Colonic mucosa (tissue), 4 donors: ENCODE measurements around the gene SLX4IP. TPM values are rescaled to one million over a fixed set of nuclear protein-coding genes. Genes with fewer than 3 reads are reported as not detected.

Experiments used
- DNase-seq: peaks from one replicate; pipeline ENCODE4 v3.0.0-alpha.2; 2020
- H3K27ac ChIP-seq: fragments of 200-600 bp; one replicate; pipeline ENCODE4 v1.8.0; 2021
- H3K27me3 ChIP-seq: fragments of 200-600 bp; one replicate; pipeline ENCODE4 v1.8.0; 2021
- H3K36me3 ChIP-seq: fragments of 200-600 bp; one replicate; pipeline ENCODE4 v1.8.0; 2021
- H3K4me1 ChIP-seq: fragments of 200-600 bp; one replicate; pipeline ENCODE4 v1.8.0; 2021; ENCODE audit warnings: mild to moderate bottlenecking
- H3K4me3 ChIP-seq: fragments of 200-600 bp; one replicate; pipeline ENCODE4 v1.8.0; 2021
- H3K9ac ChIP-seq, 2 donors: one replicate each; pipeline ENCODE4 v1.7.0; 2013; ENCODE audit warnings: control low read depth in 2 of 2, low read depth in 2 of 2, low read length in 2 of 2
- H3K9me3 ChIP-seq: fragments of 200-600 bp; one replicate; pipeline ENCODE4 v1.8.0; 2021
- CTCF ChIP-seq: fragments of 200-600 bp; IDR thresholded peaks from one replicate; pipeline ENCODE4 v1.8.0; 2022; ENCODE audit warnings: antibody characterized with exemption, mild to moderate bottlenecking
- intact Hi-C: fragments of 100-400 bp; cut with DNase I; formaldehyde crosslinking; loops from one replicate; pipeline ENCODE4 v1.14.1; 2022
- total RNA-seq, 2 donors: library from RNA; stranded (reverse); fragmentation: NEBNext Ultra II Directional in 1 of 2; extraction: Animal tissue kit (Norgen Biotek cat#: 25700) in 1 of 2; gene quantifications; one replicate each; pipeline ENCODE4 v1.2.1, GENCODE V29; 2021
- donor health status: healthy.
- donor health status: DM: no; HTN: no; CAD: no.
- donor health status: DM: no; HTN: no; CAD: no.

The SLX4IP gene
- total RNA-seq, 2 donors from 2014 or later = 5.0 to 8.8 TPM

DNA sequence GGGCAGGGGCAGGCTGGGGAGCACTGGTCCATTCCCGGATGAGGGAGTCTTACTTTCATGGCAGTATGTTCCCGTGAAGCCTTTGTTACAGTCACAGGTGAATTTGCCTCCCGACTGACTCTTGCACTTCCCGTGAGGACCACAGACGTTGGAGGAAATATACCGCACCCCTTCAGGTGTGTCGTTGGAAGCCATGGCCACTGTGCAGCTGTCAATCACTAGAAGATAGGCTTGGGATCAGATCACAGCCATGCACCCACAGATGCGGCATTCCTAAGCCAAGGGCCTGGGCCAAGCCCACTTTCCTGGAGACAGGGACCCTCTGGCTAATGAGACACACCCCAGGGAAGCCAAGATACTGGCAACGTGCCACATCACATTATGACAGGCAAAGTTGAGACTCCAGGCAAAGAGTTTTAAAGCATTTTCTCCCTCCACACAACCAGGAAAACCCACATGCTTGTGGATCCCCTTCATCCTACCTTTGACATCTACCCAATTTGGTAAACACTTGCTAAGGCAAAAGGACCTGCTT, 211.8 kb downstream of the SLX4IP start:
- DNase-seq = no peak
- peaks cover 30% of the 10 kb centered on the region for H3K36me3 ChIP-seq
- H3K9me3 ChIP-seq = no peaks in the 10 kb centered on the region
- no peaks in the 10 kb centered on the region for H3K27me3 ChIP-seq
- intact Hi-C loops = no loop called here
- no peak overlapping the region for H3K27ac ChIP-seq
- no peak overlapping the region for H3K9ac ChIP-seq
- no peak for TF ChIP-seq CTCF
- H3K4me1 ChIP-seq = no peaks in the 10 kb centered on the region
- no peak overlapping the region for H3K4me3 ChIP-seq

DNA sequence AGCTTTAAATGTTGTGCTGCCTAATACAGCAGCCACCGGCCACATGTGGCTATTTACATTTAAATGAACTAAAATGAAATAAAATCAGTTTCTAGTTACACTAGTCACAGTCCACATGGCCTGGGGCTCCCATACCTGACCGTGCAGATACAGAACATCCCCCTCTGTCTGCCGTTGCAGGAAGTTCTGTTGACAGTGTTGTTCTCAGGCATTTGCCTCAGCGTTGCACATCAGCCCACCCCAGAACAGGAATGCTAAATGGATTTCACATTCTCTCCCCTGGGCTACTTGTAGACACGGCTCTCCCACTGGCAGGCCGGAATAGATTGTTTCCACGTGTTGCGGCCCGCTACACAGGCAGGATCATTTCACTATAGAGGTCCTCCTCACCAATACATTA, 212.4 kb downstream of the SLX4IP start:
- intact Hi-C loops = no loop called here
- Histone ChIP-seq H3K27me3 (no peaks in the 10 kb centered on the region), H3K27ac (no peak overlapping the region), H3K4me1 (no peaks in the 10 kb centered on the region), H3K36me3 (peaks cover 26% of the 10 kb centered on the region), H3K9me3 (no peaks in the 10 kb centered on the region), H3K4me3 (no peak overlapping the region), H3K9ac (no peak overlapping the region)
- no peak for TF ChIP-seq CTCF
- DNase-seq = no peak

DNA sequence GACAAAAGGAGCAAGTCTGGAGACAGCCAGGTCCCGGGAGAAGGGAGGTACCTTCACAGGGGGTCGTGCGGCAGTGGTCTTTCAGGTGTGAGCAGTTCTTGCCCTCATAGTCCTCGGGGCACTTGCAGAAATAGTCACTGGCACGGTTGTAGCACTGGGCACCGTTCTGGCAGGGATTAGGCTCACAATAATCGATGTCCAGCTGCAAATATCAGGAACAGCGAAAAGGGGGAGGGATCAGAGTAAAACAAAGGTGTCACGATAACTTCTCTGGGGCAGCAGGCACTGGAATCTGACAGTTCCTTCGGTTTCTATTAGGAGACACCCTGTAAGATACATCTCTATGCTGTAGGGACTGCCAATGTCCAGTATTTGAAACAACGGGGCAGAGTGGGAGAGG, 212.8 kb downstream of the SLX4IP start:
- intact Hi-C loops = no loop called here
- H3K27ac ChIP-seq = no peak overlapping the region
- TF ChIP-seq CTCF = no peak

GRCh38 chr20:10648651-10649050, 213.5 kb downstream of the SLX4IP start:
- Histone ChIP-seq H3K27ac (no peak overlapping the region), H3K9me3 (no peaks in the 10 kb centered on the region), H3K4me1 (no peaks in the 10 kb centered on the region), H3K9ac (no peak overlapping the region), H3K27me3 (no peaks in the 10 kb centered on the region), H3K36me3 (peaks cover 20% of the 10 kb centered on the region), H3K4me3 (no peak overlapping the region)
- no peak for DNase-seq
- no peak for TF ChIP-seq CTCF
- intact Hi-C loops = no loop called here

More for the DNA sequence above, 212.8 kb downstream of the SLX4IP start:
- Histone ChIP-seq H3K4me3 (no peak overlapping the region), H3K27me3 (no peaks in the 10 kb centered on the region), H3K9me3 (no peaks in the 10 kb centered on the region), H3K9ac (no peak overlapping the region), H3K4me1 (no peaks in the 10 kb centered on the region), H3K36me3 (peaks cover 26% of the 10 kb centered on the region)
- no peak for DNase-seq

- TF ChIP-seq CTCF = no peak
- no peak overlapping the region for H3K27ac ChIP-seq
- intact Hi-C loops = no loop called here
- no peak overlapping the region for H3K9ac ChIP-seq
- H3K9me3 ChIP-seq = no peaks in the 10 kb centered on the region
- no peak overlapping the region for H3K4me3 ChIP-seq
- H3K36me3 ChIP-seq = peaks cover 17% of the 10 kb centered on the region
- no peak for DNase-seq
- H3K27me3 ChIP-seq = no peaks in the 10 kb centered on the region
- no peaks in the 10 kb centered on the region for H3K4me1 ChIP-seq
These were observed 214.1 kb downstream of the SLX4IP start for GRCh38 chr20:10649080-10649796.
